Measurements from ENCODE around the gene DEUP1.

DNA sequence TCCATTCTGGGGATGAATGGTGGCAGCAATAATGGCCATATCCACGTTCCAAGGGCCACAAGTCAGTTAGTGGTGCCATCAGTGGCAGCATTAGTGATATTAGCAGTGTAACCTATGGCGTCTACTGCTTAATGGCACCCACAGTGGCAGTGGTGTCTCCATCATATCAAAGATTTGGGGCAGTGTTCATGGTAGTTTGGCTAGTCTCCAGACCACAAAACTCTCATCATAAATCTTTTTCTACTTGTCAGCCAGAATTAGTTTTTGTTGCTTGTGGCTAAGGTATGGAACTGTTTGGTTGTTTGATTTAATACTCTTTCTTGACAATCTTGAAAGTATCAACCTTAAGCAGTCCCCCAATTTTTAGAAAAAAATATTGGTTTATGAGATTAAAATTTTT, 45.1 kb upstream of the DEUP1 start:
- TF ChIP-seq, protein P1, sequence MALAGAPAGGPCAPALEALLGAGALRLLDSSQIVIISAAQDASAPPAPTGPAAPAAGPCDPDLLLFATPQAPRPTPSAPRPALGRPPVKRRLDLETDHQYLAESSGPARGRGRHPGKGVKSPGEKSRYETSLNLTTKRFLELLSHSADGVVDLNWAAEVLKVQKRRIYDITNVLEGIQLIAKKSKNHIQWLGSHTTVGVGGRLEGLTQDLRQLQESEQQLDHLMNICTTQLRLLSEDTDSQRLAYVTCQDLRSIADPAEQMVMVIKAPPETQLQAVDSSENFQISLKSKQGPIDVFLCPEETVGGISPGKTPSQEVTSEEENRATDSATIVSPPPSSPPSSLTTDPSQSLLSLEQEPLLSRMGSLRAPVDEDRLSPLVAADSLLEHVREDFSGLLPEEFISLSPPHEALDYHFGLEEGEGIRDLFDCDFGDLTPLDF (CRISPR knock-in tag; IDR thresholded peaks at IDR 0.05), result no peak
- TF ChIP-seq MXD4 (CRISPR knock-in tag; IDR thresholded peaks at IDR 0.05; ENCODE audit: borderline replicate concordance) (no peak), ATF3 (CRISPR knock-in tag; conservative IDR thresholded peaks at IDR 0.05) (no peak), CTCF (IDR thresholded peaks at IDR 0.05) (no peak), ZBTB21 (CRISPR knock-in tag; IDR thresholded peaks at IDR 0.05; ENCODE audit: borderline replicate concordance) (no peak), ETV6 (CRISPR knock-in tag; IDR thresholded peaks at IDR 0.05) (no peak), JAZF1 (CRISPR knock-in tag; IDR thresholded peaks at IDR 0.05) (no peak), AFF4 (CRISPR knock-in tag; IDR thresholded peaks at IDR 0.05; ENCODE audit: borderline replicate concordance) (no peak), FOXP1 (CRISPR knock-in tag; IDR thresholded peaks at IDR 0.05; ENCODE audit: borderline replicate concordance) (no peak)
- TF ChIP-seq, protein P2, sequence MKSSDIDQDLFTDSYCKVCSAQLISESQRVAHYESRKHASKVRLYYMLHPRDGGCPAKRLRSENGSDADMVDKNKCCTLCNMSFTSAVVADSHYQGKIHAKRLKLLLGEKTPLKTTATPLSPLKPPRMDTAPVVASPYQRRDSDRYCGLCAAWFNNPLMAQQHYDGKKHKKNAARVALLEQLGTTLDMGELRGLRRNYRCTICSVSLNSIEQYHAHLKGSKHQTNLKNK (CRISPR knock-in tag; IDR thresholded peaks at IDR 0.05), result no peak
